PC-9 (cell line): ENCODE results near the gene ZNF282.

Experiments used
- CTCF ChIP-seq: fragments of 200-600 bp; sonication (generic); conservative IDR thresholded peaks from 2 replicates; pipeline ENCODE4 v1.6.1; 2017; ENCODE audit warnings: mixed run types, antibody characterized with exemption, mild to moderate bottlenecking, moderate library complexity
- EZH2 ChIP-seq: fragments of 200-600 bp; sonication (generic); IDR thresholded peaks from 2 replicates; pipeline ENCODE4 v1.8.0; 2017; ENCODE audit warnings: antibody characterized with exemption, low read depth

GRCh38 chr7:149226840-149227494 is 31.6 kb downstream of the ZNF282 start:
- TF ChIP-seq CTCF (no peak), EZH2 (no peak)
